Epidermal melanocyte (primary cell): Measurements from ENCODE around the gene ANKS4B.
"Not testable (repeated sequence)": the region's sequence is repeated elsewhere in the genome, so short reads cannot be mapped to it uniquely, and the experiment has no call there.

Source experiments
- DNase-seq: peaks from one replicate; pipeline ENCODE4 v3.0.0; 2011; ENCODE audit warnings: low spot score; ENCODE audit not compliant: insufficient read length

ANKS4B gene

GRCh38 chr16:21218153-21218552, 15.3 kb upstream of the ANKS4B start:
- no peak for DNase-seq

- no peak for DNase-seq
These were observed 13.9 kb upstream of the ANKS4B start for GRCh38 chr16:21219551-21219950.

DNA sequence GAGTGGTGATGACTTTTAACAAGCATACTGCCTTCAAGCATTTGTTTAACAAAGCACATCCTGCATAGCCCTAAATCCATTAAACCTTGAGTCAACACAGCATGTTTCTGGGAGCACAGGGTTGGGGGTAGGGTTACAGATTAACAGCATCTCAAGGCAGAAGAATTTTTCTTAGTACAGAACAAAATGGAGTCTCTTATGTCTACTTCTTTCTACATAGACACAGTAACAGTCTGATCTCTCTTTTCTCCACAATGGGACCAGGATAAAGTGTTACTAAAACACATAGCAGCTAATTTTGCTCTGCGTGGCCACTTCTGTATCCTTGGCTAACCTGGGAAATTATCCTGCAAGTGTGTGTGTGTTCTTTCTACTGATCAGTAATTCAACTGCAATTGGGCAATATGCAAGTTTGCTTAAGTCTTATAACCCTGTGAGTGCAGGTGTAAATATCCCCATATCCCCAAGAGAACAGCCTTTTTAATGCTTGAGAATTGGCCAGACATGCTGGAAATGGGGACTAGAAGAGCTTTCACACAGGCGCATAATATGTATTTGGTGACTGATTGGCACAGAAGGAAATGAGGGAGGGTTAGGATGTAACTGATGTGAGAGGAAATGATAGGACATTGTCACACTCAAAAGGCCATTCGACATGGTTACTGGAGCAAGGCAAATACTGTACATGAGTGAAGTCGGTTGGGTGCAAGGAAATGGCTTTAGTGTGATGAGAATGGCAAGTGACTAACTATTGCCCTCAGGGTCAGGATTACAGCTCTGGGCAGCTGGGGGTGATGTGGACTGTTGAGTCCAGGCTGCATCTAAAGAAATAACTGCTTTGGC, 10.8 kb upstream of the ANKS4B start:
- DNase-seq = no peak

DNA sequence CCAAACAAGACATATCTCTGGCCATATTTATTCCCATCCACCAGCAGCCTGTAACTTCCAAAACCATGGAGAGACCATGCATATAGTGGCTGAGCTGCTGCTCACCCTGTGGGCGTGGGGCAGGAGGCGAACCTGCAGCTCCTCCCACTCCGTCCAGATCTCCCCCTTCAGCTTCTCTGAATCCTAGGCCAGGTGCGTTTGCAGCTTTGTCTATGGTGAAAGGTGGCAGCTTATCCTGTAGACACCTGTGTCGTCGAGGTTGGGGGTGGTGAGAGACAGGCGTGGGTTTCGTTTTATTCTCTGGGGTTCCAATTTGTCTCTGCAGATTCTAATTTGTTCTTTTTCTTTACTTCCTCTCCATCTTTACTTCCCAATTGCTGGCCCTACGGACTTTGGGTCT, 9.7 kb upstream of the ANKS4B start:
- DNase-seq = no peak

GRCh38 chr16:21224800-21225199, 8.7 kb upstream of the ANKS4B start:
- no peak for DNase-seq

- peak; percentile 49 for DNase-seq
These were observed 6.8 kb upstream of the ANKS4B start for GRCh38 chr16:21226749-21227148.

DNA sequence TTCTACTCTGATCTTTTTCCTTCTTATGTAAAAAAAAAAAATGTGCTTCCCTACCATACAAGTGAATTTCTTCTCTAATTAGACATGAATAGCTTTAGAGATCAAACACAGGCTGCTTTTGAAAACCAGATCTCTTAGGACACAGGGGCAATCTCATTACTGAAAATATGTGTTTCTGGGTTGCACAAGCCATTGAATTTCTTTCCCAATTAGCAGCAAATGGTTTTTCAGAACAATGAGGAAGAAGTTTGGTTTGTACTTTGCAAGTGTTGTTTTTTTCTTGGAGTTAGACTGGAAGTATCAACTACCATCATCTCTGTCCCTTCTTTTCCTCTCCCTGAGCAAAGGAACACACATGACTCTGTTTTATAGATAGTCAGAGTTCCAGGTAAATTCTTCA, 5.6 kb upstream of the ANKS4B start:
- no peak for DNase-seq

DNA sequence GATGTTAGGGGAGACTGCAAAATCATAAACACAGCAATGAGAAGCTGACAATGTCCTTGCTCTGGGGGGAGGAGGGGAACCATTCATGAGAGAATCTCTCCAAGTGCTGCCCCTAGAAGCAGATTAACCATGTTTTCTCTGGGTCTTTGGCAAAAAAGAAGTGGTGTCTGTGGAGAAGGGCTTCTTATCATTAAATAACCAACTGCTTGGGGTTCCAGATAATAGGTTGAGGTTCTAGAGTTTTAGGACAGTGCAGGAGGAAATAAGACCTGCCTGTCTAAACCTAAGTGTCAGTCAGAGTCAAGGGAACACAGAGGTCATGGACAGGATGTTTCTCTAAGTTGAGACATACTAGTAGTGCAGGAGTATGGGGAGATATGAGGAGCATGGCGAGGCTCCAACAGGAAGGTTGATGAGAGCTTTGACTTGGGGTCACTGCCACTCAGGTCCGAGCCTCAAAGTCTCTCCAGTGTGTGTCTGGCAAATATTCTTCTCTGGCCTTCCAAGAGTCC, 5.1 kb upstream of the ANKS4B start:
- DNase-seq = no peak

DNA sequence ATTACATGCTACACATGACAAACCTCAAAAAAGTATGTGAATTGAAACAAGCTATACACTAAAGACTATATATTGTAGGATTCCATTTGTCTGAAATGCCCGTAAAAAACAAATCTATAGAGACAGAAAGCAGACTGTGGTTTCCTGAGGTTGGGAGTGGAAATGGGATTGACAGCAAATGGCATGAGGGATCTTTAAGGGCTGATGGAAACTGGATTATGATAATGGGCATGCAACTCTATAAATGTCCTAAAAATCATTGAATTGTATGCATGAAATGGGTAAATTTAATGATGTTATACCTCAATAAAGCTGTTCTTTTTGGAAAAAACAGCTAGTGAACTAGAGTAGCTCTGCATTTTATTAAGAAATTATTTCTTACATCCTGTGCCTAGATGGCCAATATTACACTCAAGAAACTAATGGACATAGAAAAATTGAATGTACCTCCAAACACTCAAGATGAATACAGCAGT, 416 bp upstream of the ANKS4B start:
- no peak for DNase-seq

GRCh38 chr16:21235199-21235585, 1.7 kb downstream of the ANKS4B start:
- no peak for DNase-seq

DNA sequence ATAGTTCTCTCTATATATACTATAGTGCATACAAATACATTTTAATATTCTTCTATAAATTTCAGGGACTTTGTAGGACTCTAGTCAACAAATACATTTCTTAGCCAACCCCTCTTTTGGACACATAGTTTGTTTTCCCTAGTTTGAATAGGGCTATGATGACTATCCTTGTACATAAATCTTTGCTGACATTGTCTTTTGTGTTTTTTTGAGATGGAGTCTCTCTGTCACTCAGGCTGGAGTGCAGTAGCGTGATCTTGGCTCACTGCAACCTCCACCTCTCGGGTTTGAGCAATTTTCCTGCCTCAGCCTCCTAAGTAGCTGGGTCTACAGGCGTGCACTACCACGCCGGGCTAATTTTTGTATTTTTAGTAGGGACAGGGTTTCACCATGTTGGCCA, 3.3 kb downstream of the ANKS4B start:
- DNase-seq = no peak

DNA sequence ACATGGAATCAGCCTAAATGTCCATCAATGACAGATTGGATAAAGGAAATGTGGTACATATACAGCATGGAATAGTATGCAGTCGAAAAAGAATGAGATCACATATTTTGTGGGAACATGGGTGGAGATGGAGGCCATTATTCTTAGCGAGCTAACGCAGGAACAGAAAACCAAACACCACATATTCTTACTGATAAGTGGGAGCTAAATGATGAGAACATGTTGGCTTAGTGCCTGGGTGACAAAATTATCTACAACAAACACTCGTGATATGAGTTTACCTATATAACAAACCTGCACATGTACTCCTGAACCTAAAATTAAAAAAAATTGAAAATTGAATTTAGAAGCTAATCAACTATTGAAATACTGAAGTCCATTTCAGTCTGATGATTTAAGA, 6.1 kb downstream of the ANKS4B start:
- no peak for DNase-seq

DNA sequence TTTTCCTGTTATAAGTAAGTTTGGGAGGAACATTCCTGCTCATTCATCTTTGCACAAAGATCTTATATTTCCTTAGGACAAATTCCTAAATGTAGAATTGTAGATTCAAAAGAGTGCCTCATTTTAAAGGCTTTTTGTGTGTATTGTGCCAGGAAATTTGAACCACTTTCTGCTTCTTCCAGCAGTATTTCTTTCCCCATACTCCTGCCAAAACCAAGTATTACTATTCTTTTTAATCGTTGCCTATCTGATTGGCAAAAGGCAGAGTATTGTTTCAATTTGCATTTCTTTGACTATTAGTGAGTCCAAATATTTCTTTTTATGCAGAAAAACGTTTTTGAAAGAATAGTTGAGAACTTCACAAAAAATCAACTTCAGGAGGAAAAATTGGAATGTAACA, 9.3 kb downstream of the ANKS4B start:
- DNase-seq = no peak

GRCh38 chr16:21244518-21245215, 11.2 kb downstream of the ANKS4B start:
- DNase-seq = no peak

- DNase-seq = not testable (repeated sequence)
These were observed 14.7 kb downstream of the ANKS4B start for GRCh38 chr16:21248179-21248578.

- no peak for DNase-seq
These were observed 16.8 kb downstream of the ANKS4B start for GRCh38 chr16:21250072-21250923.

DNA sequence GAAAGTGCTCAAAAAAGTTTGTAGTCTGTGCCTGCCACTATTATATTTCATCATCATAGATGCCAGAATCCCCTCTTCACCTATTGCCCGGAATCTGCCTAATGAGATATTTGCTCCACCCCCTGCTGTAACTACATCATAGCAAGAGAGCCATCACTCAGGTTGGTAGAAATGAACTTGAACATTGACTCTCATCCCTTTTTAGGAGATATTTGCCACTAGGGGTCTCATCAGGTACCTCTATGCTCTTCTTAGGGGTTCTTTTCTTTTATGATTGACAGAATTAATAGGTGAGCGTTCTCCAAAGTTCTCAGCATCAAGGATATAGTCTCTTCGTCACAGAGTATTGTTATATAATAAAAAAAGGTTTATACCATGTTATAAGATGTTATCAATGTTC, 20.0 kb downstream of the ANKS4B start:
- no peak for DNase-seq

DNA sequence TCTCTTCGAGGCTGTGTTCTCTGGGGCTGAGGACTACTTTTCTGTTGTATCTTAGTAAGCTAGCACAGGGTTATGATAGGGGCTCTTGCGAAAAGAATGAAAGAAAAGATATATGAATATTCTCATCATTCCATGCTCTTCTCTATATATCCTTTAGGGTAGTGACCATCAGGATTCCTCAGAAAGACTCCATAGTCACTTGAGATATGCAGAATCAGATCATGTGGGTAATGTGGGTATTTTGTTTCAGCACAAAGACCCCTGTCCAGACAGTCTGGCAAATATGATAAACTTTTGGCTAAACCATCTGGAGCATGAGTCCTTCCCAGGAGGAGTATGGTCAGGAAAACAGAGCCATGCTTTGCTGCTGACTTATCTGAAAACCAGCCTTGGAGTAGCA, 23.1 kb downstream of the ANKS4B start:
- no peak for DNase-seq

DNA sequence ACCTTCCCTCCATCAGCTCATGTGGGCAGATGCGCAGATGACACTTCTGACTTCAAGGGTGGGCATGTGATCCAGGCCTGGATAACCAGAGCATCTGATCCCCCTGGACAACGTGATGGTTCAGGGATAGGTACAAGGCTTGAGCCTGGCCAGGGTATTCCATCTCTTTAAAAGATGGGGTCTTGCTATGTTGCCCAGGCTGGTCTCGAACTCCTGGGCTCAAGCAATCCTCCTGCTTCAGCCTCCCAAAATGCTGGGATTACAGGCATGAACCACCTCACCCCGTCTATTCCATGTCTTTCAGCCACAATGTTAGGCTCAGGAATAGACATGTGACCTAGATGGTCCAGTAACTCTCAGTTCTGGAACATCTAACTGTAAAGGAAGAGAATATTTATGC, 23.8 kb downstream of the ANKS4B start:
- DNase-seq = no peak

- no peak for DNase-seq
These were observed 27.6 kb downstream of the ANKS4B start for GRCh38 chr16:21260870-21261791.
